ENCODE results near the gene ACADM. TPM values are rescaled to one million over a fixed set of nuclear protein-coding genes. Genes with fewer than 3 reads are reported as not detected.

Gene ACADM
- polyA plus RNA-seq, 1 of the 3 experiments (the other 2 are of a cell fraction), result 18.6 TPM

GRCh38 chr1:75785983-75786853 lies 61.7 kb downstream of the ACADM start, which contains the start of gene RABGGTB (continued):
- peak; percentile 72; the same call in 1 of the 2 replicates for TF ChIP-seq REST (IDR thresholded peaks at IDR 0.05; ENCODE audit: low read depth, low read length)
- no peak for TF ChIP-seq CHD2 (IDR thresholded peaks at IDR 0.05; ENCODE audit: low read length, partially characterized antibody)
- TF ChIP-seq TCF12 (IDR thresholded peaks at IDR 0.05), result peak; percentile 28; the same call in 1 of the 2 replicates
- TF ChIP-seq MXI1 (IDR thresholded peaks at IDR 0.05; ENCODE audit: low read depth, low read length), result peak; percentile 65; the same call in 1 of the 2 replicates
- peak; percentile 62 for TF ChIP-seq ELF1 (IDR thresholded peaks at IDR 0.05)
- TF ChIP-seq MAX (IDR thresholded peaks at IDR 0.05; ENCODE audit: low read depth), result peak; percentile 67
- no peak for TF ChIP-seq JUND (IDR thresholded peaks at IDR 0.05)
- no peak for TF ChIP-seq NFIC (IDR thresholded peaks at IDR 0.05; ENCODE audit: borderline replicate concordance)
- no peak for TF ChIP-seq USF2 (IDR thresholded peaks at IDR 0.05; ENCODE audit: borderline replicate concordance, low read depth, low read length)

- Histone ChIP-seq H3F3A (replicated peaks; ENCODE audit: insufficient read depth) (peaks cover 32% of the 10 kb centered on the region), H4K20me1 (ENCODE audit: insufficient read depth) (peaks cover 53% of the 10 kb centered on the region), H3K27ac (ENCODE audit: low read depth in 2 of 2, low read length in 1 of 2) (peak overlapping the region; percentile 9 to 66; a peak in 2 of 4 replicates), H3K9ac (peak overlapping the region; percentile 92), H3K36me3 (replicated peaks in 1 of 2; ENCODE audit: control insufficient read depth in 1 of 2, insufficient read depth in 2 of 2, low read length in 1 of 2) (peaks cover 43 to 50% of the 10 kb centered on the region in 2 experiments), H3K4me3 (ENCODE audit: low read depth in 2 of 2, low read length in 1 of 2) (peak overlapping the region; percentile 62 to 74), H3K9me2 (no peaks in the 10 kb centered on the region), H3K79me2 (ENCODE audit: insufficient read depth) (peaks cover 59% of the 10 kb centered on the region), H3K4me1 (ENCODE audit: control insufficient read depth in 1 of 2, insufficient read depth in 2 of 2, low read depth in 1 of 2, low read length in 1 of 2) (peaks cover 8 to 17% of the 10 kb centered on the region in 2 experiments), H3K4me2 (peak overlapping the region; percentile 78), H3K9me3 (no peaks in the 10 kb centered on the region), H3K27me3 (ENCODE audit: insufficient read depth) (no peaks in the 10 kb centered on the region), H2AFZ (ENCODE audit: low read depth) (no peak overlapping the region)
- 2% methylated on average over 10 of the region's 10 CpGs for WGBS (ENCODE audit: low lambda C conversion rate)
- POLR2A ChIA-PET, result interaction anchor here (0.8 kb wide), 1 partner anchor 60 kb away, joined by 3 read pairs; no protein-coding TSS in a partner anchor
- no peak for DNase-seq
- CTCF ChIA-PET, result interaction anchor here (1.1 kb wide), 1 partner anchor 584 kb away, joined by 3 read pairs; no protein-coding TSS in a partner anchor
- no peak for TF ChIP-seq CTCF (IDR thresholded peaks at IDR 0.05)
- TF ChIP-seq RXRA (IDR thresholded peaks at IDR 0.05; ENCODE audit: borderline replicate concordance, low read depth), result no peak
- no peak for TF ChIP-seq USF1 (IDR thresholded peaks at IDR 0.05; ENCODE audit: borderline replicate concordance, low read depth)
- no peak for TF ChIP-seq NFIC (IDR thresholded peaks at IDR 0.05; ENCODE audit: borderline replicate concordance)
- TF ChIP-seq ELF1 (IDR thresholded peaks at IDR 0.05), result no peak
- no peak for TF ChIP-seq MAX (IDR thresholded peaks at IDR 0.05; ENCODE audit: low read depth)
- no peak for TF ChIP-seq RFX5 (IDR thresholded peaks at IDR 0.05; ENCODE audit: low read length)
- TF ChIP-seq EZH2phosphoT487 (IDR thresholded peaks at IDR 0.05; ENCODE audit: borderline replicate concordance, low read depth), result no peak
- no peak for TF ChIP-seq RCOR1 (IDR thresholded peaks at IDR 0.05; ENCODE audit: low read length)
- TF ChIP-seq PBX3 (IDR thresholded peaks at IDR 0.05), result no peak
- TF ChIP-seq IRF3 (IDR thresholded peaks at IDR 0.05; ENCODE audit: low read depth, low read length), result no peak
- no peak for TF ChIP-seq YY1 (IDR thresholded peaks at IDR 0.05; ENCODE audit: low read depth)
- TF ChIP-seq JUND (IDR thresholded peaks at IDR 0.05), result no peak
Observed at GRCh38 chr1:75786901-75787493, 62.5 kb downstream of the ACADM start.
